Neural progenitor cell (in vitro differentiated cells): ENCODE data around the gene RAB3IL1. TPM values are rescaled to one million over a fixed set of nuclear protein-coding genes. Genes with fewer than 3 reads are reported as not detected.

ENCODE experiments used
- DNase-seq: peaks from one replicate; pipeline ENCODE4 v3.0.0-alpha.2; 2016; ENCODE audit warnings: low spot score
- H2AFZ ChIP-seq: fragments of 200-600 bp; sonication (generic); replicated peaks from 2 replicates; pipeline ENCODE4 v1.6.1; 2016; ENCODE audit warnings: antibody characterized with exemption
- H3F3A ChIP-seq: fragments of 200-600 bp; sonication (generic); 2 replicates; pipeline ENCODE4 v1.6.1; 2016; ENCODE audit warnings: antibody characterized with exemption, low read depth
- H3K27ac ChIP-seq: fragments of 200-600 bp; sonication (generic); 2 replicates; pipeline ENCODE4 v1.5.1; 2016; ENCODE audit warnings: mild to moderate bottlenecking
- H3K27me3 ChIP-seq: fragments of 200-600 bp; sonication (generic); 2 replicates; pipeline ENCODE4 v1.6.1; 2016; ENCODE audit warnings: mild to moderate bottlenecking, moderate library complexity
- H3K36me3 ChIP-seq: fragments of 200-600 bp; sonication (generic); 2 replicates; pipeline ENCODE4 v1.5.1; 2016
- H3K4me1 ChIP-seq: fragments of 200-600 bp; sonication (generic); 2 replicates; pipeline ENCODE4 v1.6.1; 2016; ENCODE audit warnings: mixed run types
- H3K4me2 ChIP-seq: fragments of 200-600 bp; sonication (generic); 2 replicates; pipeline ENCODE4 v1.6.1; 2016
- H3K4me3 ChIP-seq: fragments of 200-600 bp; sonication (generic); 2 replicates; pipeline ENCODE4 v1.5.1; 2016
- H3K79me2 ChIP-seq: fragments of 200-600 bp; sonication (generic); 2 replicates; pipeline ENCODE4 v1.6.1; 2016; ENCODE audit warnings: low read depth
- H3K9ac ChIP-seq: fragments of 200-600 bp; sonication (generic); 2 replicates; pipeline ENCODE4 v1.6.1; 2016
- H3K9me3 ChIP-seq: fragments of 200-600 bp; sonication (generic); 2 replicates; pipeline ENCODE4 v1.5.1; 2016; ENCODE audit warnings: low read depth
- H4K20me1 ChIP-seq: fragments of 200-600 bp; sonication (generic); 2 replicates; pipeline ENCODE4 v1.6.1; 2016; ENCODE audit warnings: low read depth
- H3K27ac Mint-ChIP-seq: 3 replicates; pipeline ENCODE4 v1.8.0; 2021; ENCODE audit warnings: mixed read lengths
- H3K27me3 Mint-ChIP-seq: 2 replicates; pipeline ENCODE4 v1.8.0; 2022; ENCODE audit warnings: low read depth, mild to moderate bottlenecking, inconsistent platforms, moderate library complexity, mixed read lengths; ENCODE audit not compliant: insufficient read depth
- H3K36me3 Mint-ChIP-seq: 3 replicates; pipeline ENCODE4 v1.8.0; 2021; ENCODE audit warnings: mixed read lengths
- H3K4me1 Mint-ChIP-seq: 3 replicates; pipeline ENCODE4 v1.8.0; 2021; ENCODE audit warnings: mixed read lengths
- H3K4me3 Mint-ChIP-seq: 3 replicates; pipeline ENCODE4 v1.8.0; 2021; ENCODE audit warnings: mild to moderate bottlenecking, moderate library complexity, mixed read lengths
- H3K9me3 Mint-ChIP-seq: 3 replicates; pipeline ENCODE4 v1.8.0; 2020; ENCODE audit warnings: mixed read lengths
- CTCF ChIP-seq: fragments of 200-600 bp; sonication (generic); IDR thresholded peaks from 2 replicates; pipeline ENCODE4 v1.5.1; 2017; ENCODE audit warnings: antibody characterized with exemption, mild to moderate bottlenecking
- EZH2 ChIP-seq: fragments of 200-600 bp; sonication (generic); IDR thresholded peaks from 2 replicates; pipeline ENCODE4 v1.6.1; 2017; ENCODE audit warnings: antibody characterized with exemption, mild to moderate bottlenecking, moderate library complexity
- EZH2phosphoT487 ChIP-seq: fragments of 200-600 bp; sonication (generic); IDR thresholded peaks from 2 replicates; pipeline ENCODE4 v1.6.1; 2017; ENCODE audit warnings: antibody characterized with exemption
- total RNA-seq: library from RNA; depleted of rRNA; stranded (reverse); fragments of >200 nt; gene quantifications from 2 replicates; pipeline ENCODE4 v1.2.3, GENCODE V29; 2015; ENCODE audit warnings: low replicate concordance

The RAB3IL1 gene
- total RNA-seq, 1 donor from 2014 or later: 1.4 TPM

DNA sequence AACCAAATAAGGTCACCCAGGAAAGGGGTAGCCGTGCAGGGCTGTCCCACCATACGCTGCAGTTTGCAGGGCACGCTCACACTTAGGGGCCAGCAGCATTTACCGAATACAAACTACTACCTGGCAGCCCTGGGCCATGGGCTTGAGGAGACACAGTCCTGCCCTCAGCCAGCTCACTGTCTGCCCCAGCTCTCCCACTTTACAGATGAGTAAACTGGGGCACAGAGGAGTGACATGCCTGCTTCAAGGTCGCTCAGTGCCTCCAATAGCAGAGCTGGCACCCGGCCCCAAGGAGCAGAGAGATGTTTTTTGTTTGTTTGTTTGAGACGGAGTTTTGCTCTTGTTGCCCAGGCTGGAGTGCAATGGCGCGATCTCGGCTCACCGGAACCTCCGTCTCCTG, 28.8 kb downstream of the RAB3IL1 start:
- no peak overlapping the region for H3K4me3 ChIP-seq
- H3K36me3 ChIP-seq: no peaks in the 10 kb centered on the region
- peaks cover 11% of the 10 kb centered on the region for H3K4me1 ChIP-seq
- Mint-ChIP-seq H3K4me3 (no peak overlapping the region), H3K27me3 (peaks cover 4% of the 10 kb centered on the region), H3K36me3 (no peaks in the 10 kb centered on the region), H3K4me1 (peaks cover 3% of the 10 kb centered on the region), H3K27ac (no peak overlapping the region), H3K9me3 (no peaks in the 10 kb centered on the region)
- peaks cover 18% of the 10 kb centered on the region for H3K27me3 ChIP-seq
- TF ChIP-seq EZH2phosphoT487: no peak
- peaks cover 7% of the 10 kb centered on the region for H4K20me1 ChIP-seq
- no peak overlapping the region for H3K4me2 ChIP-seq
- H3K9me3 ChIP-seq: no peaks in the 10 kb centered on the region
- no peak overlapping the region for H2AFZ ChIP-seq
- peaks cover 15% of the 10 kb centered on the region for H3F3A ChIP-seq
- DNase-seq: no peak
- no peaks in the 10 kb centered on the region for H3K79me2 ChIP-seq
- no peak overlapping the region for H3K9ac ChIP-seq
- H3K27ac ChIP-seq: no peak overlapping the region

DNA sequence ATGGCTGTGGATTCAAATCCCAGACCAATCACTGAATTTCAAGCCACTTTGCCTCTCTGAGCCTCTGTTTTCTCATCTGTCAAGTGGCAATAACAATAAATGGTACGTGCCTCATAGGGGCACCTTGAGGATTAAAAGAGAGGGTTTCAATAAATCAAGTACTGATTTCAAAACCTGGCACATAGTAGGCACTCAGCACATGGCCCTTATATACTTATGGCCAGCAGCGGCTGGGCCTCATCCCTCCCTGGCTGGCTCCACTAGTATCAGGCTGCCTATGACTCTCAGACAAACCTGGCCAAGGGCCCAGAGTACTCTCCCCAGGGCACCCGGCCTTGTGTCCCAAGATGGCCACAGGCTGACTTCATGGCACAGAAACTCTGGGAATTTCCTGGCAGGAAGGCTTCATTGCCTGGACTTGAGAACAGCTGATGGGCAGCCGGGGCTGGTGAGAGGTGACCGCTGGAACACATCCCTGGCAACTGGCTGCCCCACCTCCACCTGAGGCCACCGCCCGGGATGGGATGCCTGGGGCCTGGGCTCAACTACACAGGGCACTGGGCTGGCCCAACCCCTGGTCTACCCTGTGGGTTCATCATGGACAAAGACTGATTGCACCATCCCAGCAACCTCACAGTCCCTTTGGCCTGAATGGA, 29.4 kb downstream of the RAB3IL1 start:
- peaks cover 7% of the 10 kb centered on the region for H3K4me1 Mint-ChIP-seq
- no peak overlapping the region for H3K27ac Mint-ChIP-seq
- H3K79me2 ChIP-seq: no peaks in the 10 kb centered on the region
- H3K4me3 ChIP-seq: no peak overlapping the region
- peaks cover 4% of the 10 kb centered on the region for H3K27me3 Mint-ChIP-seq
- no peak overlapping the region for H3K27ac ChIP-seq
- TF ChIP-seq CTCF (no peak), EZH2 (no peak), EZH2phosphoT487 (no peak)
- peaks cover 14% of the 10 kb centered on the region for H3F3A ChIP-seq
- no peak overlapping the region for H2AFZ ChIP-seq
- no peaks in the 10 kb centered on the region for H3K9me3 ChIP-seq
- H3K4me3 Mint-ChIP-seq: no peak overlapping the region
- peaks cover 7% of the 10 kb centered on the region for H4K20me1 ChIP-seq
- no peak for DNase-seq
- H3K4me1 ChIP-seq: peaks cover 11% of the 10 kb centered on the region
- peaks cover 14% of the 10 kb centered on the region for H3K27me3 ChIP-seq
- H3K36me3 Mint-ChIP-seq: no peaks in the 10 kb centered on the region
- H3K36me3 ChIP-seq: no peaks in the 10 kb centered on the region
- H3K4me2 ChIP-seq: no peak overlapping the region
- H3K9ac ChIP-seq: no peak overlapping the region
- H3K9me3 Mint-ChIP-seq: no peaks in the 10 kb centered on the region

DNA sequence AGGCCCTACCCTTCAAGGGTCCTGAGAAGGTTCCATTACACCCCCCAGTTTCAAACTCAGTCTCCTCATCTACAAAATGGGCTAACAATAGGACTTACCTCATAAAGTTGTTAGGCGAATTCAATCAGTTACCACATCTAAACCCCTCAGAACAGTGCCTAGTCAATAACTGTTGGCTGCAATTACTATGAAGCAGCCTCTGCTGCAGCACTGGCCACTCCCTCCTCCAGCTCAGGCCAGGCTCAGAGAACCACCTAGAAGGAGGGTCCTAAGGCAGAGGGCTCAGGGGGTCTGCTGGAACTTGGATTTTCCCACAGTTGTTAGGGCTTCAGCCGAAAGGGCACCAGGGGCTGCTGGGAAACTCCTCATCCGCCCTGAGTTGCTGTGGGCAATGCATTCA, 30.7 kb downstream of the RAB3IL1 start:
- Mint-ChIP-seq H3K4me3 (no peak overlapping the region), H3K27me3 (peaks cover 4% of the 10 kb centered on the region), H3K27ac (no peak overlapping the region), H3K9me3 (no peaks in the 10 kb centered on the region), H3K4me1 (peaks cover 5% of the 10 kb centered on the region), H3K36me3 (no peaks in the 10 kb centered on the region)
- H3K4me3 ChIP-seq: no peak overlapping the region
- H3K9ac ChIP-seq: no peak overlapping the region
- H3F3A ChIP-seq: peaks cover under 1% of the 10 kb centered on the region
- no peak overlapping the region for H3K27ac ChIP-seq
- H3K79me2 ChIP-seq: no peaks in the 10 kb centered on the region
- H4K20me1 ChIP-seq: peaks cover 7% of the 10 kb centered on the region
- H3K36me3 ChIP-seq: no peaks in the 10 kb centered on the region
- H3K4me1 ChIP-seq: peaks cover 11% of the 10 kb centered on the region
- DNase-seq: no peak
- no peaks in the 10 kb centered on the region for H3K9me3 ChIP-seq
- peaks cover under 1% of the 10 kb centered on the region for H3K27me3 ChIP-seq
- no peak overlapping the region for H2AFZ ChIP-seq
- TF ChIP-seq EZH2phosphoT487 (no peak), CTCF (no peak), EZH2 (no peak)
- no peak overlapping the region for H3K4me2 ChIP-seq

DNA sequence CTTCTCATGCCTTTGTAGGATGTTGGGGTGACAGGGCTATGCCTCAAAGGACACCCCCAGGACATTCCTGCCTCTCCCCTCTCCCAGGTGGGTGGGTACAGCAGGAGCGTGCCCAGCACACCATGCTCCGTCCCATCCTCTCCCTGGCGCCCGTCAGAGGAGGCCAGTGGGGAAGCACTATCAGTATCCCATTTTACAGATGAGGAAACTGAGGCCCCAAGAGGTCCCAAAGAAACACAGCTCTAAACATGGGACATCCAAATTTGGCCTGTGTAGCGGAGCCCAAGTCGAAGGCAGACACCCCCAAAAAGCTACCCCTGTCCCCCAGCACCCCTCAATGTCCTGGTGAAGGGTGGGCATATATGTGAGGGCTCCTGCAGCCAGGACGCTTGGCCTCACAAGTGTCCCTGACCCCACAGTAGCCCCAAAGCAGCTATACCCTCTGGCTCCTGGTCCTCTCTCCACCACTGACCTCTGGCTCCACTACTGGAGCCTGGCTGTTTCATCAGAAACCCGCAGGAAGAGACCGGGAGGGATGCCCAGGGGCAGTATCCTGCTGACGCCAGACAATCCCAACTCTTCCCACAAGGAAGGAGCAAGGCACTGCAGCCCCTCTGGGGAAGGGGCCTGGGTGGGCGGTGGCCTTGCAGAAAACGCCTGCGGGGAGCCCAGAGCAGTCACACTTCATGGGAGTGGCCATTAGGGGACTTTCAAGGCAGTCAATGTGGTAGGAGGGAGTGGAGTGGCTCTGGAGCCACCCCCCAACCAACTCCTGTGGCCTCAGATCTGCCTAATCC, 31.4 kb downstream of the RAB3IL1 start:
- no peaks in the 10 kb centered on the region for H3K36me3 Mint-ChIP-seq
- peaks cover 10% of the 10 kb centered on the region for H3K4me1 Mint-ChIP-seq
- Histone ChIP-seq H3K27ac (no peak overlapping the region), H3K4me2 (no peak overlapping the region), H3K27me3 (no peaks in the 10 kb centered on the region), H3K36me3 (no peaks in the 10 kb centered on the region), H2AFZ (no peak overlapping the region), H3F3A (no peaks in the 10 kb centered on the region), H3K79me2 (no peaks in the 10 kb centered on the region), H3K9me3 (no peaks in the 10 kb centered on the region), H3K4me1 (peaks cover 14% of the 10 kb centered on the region), H3K4me3 (no peak overlapping the region), H3K9ac (no peak overlapping the region), H4K20me1 (peaks cover 7% of the 10 kb centered on the region)
- H3K9me3 Mint-ChIP-seq: no peaks in the 10 kb centered on the region
- TF ChIP-seq EZH2phosphoT487 (no peak), CTCF (no peak), EZH2 (no peak)
- no peak for DNase-seq
- H3K4me3 Mint-ChIP-seq: no peak overlapping the region
- H3K27ac Mint-ChIP-seq: no peak overlapping the region
- H3K27me3 Mint-ChIP-seq: peaks cover 4% of the 10 kb centered on the region
